Stimulated activated CD8-positive, alpha-beta memory T cell treated with anti-CD3 and anti-CD28 coated beads, Interleukin-2, amount 100 ng/mL, for 1 hour (primary cell): ENCODE data around the gene DAPK2.
"Not testable (repeated sequence)": the region's sequence is repeated elsewhere in the genome, so short reads cannot be mapped to it uniquely, and the experiment has no call there.

Experiments
- DNase-seq, 2 donors: peaks; one replicate each; pipeline ENCODE4 v3.0.0-alpha.2; 2020; ENCODE audit warnings: low read depth in 2 of 2

Gene DAPK2

DNA sequence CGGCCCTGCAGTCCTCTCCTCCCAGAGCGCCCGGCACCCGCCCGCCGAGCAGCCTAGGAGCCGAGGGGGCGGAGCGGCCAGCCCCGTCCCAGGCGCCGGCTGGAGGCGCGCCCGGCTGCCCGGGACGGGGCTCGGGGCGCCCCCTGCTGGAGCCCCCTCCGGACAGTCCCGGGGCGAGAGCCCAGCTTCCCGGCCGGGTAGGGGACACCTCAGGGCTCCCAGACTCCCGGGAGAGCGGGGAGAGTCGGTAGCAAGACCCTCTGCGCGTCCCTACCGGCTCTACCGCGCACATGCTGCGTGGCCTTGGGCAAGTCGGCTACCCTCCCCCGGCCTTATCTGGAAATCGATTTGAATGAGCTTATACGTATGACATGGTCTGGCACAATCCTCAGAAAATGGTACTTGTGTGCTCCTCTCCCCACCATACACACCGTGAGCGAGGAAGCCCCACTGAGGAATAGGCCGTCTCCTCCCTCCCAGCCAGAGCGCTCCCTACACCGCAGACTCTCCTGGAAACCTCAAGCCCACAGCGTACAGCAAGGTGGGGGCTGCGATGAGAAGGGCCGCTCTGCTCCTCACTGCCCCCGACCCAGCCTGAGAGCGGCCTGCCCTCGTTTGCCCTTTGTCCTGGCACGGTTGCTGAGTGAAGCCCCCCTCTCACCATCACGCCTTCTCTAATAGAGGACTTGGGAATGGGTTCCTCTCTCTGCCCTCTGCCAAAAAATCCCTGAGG is at the start of gene DAPK2:
TSS of gene DAPK2 (minus strand) at position 65 of the 733 bp plus-strand sequence. CDS start 6,224 bp downstream, outside the sequence.
- DNase-seq = peak; percentile 34 to 45

DNA sequence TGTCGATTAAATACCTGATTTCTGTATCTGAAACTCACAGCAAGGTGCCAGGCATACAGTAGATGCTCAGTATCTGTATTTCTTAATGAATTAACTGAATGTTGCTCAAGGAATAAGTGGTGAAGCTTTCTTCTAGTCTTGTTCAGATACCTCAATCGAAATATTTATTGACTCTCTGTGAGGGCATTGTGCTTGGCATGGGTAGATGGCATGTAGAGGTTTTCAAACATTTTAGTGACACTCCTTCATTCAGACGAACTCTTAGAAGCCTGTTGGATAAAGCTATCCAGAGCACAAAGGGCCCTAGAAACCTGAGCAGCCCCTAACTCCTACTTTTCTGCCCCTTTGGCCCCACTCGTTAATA is 49.1 kb upstream of the DAPK2 start:
- no peak for DNase-seq

DNA sequence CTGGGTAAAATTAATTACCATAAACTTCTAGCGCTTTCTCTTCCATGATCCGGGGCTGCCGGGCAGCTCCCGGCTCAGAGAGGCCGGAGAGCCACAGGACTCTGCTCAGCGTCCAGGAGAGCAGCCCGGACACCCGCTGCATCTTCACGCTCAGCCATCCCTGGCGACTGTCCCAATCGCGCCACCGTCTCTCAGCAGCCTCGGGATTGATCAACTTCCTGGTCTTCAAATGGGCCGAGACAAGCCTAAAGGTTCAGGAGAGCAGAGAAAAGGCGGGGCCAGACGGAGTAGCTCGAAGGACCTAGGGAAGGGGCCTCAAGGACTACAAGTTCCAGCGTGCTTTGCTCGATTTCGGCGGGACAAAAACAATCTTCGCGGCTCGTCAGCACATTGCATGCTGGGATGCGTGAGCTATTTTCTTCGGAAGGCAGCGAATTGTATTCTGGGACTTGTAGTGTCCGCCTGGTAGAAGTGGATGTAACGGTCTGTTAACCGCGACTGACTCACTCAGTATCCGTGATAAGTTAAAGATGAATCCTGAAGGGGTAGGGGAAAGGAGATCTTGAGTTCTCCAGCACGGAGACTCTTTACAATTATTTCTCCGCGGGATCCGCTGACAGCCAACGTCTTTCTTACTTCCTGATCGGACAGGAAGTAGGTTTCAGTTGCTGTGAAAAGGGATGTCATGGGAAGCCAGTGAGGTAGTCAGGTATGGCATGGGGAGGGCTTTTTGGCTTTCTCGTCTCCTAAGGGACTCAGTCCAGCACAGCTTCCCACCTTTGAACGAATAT is 47.5 kb upstream of the DAPK2 start, which contains the start of gene CIAO2A:
TSS of gene CIAO2A (minus strand) at position 212 of the 791 bp plus-strand sequence. CDS start at position 142, 70 bp downstream.
- DNase-seq = peak; percentile 74 to 78

- no peak for DNase-seq
Measured at GRCh38 chr15:64092864-64093626, 46.8 kb upstream of the DAPK2 start.

GRCh38 chr15:64092075-64092820 is 46.0 kb upstream of the DAPK2 start:
- DNase-seq = no peak

DNA sequence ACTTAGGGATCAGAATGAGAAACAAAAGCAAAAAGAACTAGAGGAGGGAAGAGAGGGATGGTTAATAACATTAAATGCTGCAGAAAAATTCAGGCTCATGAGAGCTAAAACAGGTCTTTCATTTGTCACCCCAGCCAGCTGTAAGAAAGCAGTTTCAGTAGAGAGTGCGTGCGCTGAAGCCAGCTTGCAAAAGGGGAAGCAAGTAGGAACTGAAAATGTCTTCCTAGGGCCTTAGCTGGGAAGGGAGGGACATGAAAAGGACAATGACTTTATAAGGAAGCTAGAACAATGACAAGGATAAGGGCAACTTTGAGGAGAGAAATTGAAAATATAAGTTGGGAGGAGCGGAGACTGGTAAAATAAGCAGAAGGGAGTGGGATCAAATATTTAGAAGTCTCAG is 44.2 kb upstream of the DAPK2 start:
- no peak for DNase-seq

- DNase-seq = no peak
Measured at GRCh38 chr15:64089543-64090280, 43.4 kb upstream of the DAPK2 start.

DNA sequence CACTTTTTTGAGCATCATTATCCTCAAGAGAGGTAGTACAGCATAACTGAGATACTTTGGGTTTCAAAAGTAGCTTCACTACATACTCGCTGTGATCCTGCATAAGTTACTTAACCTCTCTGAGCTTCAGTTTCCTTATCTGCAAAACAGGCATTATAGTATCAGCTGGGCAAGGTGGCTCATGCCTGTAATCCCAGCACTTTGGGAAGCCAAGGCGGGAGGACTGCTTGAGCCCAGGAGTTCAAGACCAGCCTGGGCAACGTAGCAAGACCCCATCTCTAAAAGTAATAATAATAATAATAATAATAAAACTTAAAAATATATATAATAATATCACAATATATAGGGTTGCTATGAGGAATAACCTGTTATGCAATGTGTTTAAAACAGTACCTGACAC is 36.5 kb upstream of the DAPK2 start:
- no peak for DNase-seq

DNA sequence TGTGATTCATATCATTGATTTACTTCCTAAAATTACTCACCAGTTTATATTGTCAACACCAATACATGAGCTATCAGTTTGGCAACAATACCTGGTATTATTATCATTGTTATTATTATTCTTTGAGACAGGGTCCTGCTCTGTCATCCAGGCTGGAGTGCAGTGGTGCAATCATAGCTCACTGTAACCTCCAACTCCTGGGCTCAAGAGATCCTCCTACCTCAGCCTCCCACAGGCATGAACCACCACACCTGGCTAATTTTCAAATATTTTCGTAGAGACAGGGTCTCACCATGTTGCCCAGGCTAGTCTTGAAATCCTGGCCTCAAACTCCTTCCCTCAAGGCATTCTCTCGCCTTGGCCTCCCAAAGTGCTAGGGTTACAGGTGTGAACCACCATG is 27.2 kb upstream of the DAPK2 start:
- not testable (repeated sequence) for DNase-seq

DNA sequence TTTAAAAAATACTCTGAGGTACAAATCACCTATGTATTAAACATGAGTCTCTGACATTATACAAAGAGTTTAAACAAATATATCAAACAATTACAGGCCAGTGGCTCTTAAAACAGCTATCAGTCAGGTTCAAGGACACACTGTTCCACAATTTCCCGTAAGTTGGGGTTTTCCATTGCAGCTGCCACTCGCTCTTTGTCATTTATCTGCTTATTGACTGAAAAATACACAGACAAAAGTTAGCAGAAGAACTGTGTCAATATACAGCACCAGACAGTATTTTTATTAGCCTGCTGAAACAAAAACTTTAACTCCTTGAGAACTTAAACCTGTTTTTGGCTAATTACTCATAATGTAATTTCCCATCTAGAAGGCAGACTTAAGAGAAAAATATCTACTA is 26.5 kb upstream of the DAPK2 start:
- DNase-seq = no peak

DNA sequence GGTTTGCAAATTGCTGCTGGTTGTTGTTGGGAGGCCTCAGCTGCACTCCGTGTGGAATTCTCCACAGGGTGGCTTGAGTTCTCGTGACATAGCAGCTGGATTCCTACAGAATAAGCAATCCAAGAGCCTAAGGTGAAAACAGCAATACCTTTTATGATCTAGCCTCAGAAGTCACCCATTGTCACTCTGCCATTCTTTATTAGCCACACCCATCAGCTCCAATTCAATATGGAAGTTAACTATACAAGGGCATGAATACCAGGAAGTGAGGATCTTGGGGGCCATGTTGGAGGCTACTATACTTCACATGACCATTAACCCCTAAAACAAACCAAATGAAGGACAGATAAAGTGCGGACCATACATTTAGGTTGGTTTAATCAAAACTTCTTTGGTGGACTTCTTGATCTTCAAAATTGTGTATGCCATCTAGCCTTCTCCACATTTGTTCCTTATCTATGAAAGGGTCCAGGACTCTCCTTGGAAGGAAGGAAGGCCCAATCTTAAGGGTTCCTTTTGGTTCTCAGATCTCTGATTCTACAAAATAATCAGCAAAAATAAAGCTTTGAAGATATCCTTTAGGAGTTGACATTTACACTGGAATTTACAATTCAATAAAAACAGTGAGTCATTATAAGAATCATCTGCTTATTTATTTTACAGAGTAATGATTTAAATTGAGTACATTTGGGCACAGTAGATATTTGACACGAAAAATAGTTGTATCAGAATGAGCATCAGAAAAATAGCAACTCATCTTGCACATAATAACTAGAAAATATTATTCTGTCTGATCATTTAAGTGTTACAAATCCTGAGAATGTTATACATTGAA is 25.9 kb upstream of the DAPK2 start:
- no peak for DNase-seq

DNA sequence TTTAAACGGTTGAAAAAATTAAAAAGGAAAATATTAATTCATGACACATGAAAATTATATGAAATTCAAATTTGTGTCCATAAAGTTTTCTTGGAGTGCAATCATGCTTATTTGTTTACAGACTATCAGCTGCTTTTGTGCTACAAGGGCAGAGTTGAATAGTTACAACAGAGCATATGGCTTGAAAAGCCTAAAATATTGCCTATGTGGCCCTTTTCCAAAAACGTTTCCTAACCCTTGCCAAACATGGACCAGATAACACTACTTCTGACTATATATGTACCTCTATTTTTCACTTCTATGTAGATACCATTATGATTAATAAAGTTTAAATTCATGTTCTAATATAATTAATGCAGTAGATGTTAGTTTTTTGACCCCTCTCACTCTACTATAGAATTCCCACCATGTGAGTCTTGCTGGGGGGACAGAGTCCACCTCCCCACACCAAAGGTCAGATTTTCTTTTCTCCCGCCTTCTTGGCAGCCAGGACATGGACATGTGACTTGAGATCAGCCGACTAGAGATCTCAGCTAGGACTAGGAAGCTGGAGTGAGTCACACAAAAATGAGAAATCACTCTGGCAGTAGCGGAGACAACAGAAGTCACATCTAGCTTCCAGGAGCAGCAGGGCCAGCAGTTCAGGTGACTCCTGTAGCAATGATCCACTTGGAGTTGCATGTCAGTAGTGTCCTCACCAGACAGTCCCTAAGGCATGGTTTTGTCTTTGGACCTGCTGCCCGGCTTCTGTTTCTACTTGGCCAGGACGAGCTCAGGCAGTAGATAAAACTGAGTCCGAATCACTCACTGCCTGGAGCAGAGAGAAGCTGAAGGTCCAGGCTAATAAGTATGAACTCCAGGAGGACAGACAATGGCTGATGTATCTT is 24.9 kb upstream of the DAPK2 start:
- DNase-seq = no peak

GRCh38 chr15:64070106-64070505 is 23.8 kb upstream of the DAPK2 start:
- DNase-seq = no peak

DNA sequence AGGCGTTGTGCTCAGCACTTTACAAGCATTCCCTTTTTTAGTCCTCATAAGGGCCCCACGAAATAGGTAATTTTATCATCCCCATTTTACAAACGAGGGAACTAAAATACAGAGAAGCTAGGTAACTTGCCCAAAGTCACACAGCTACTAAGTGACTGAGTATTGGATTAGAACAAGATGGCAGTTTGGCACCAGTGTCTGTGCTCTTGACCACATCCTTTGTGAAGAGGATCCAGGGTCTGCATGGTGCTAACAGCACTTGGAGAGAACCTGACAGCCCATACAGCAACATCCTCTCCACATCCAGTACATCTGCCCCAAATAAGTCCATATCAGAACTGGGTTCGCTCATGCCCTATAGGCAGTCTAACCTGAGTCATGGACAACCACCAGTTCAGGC is 21.8 kb upstream of the DAPK2 start:
- DNase-seq = no peak

GRCh38 chr15:64067564-64068030 is 21.3 kb upstream of the DAPK2 start:
- DNase-seq = peak; percentile 29 to 45

GRCh38 chr15:64066451-64066850 is 20.2 kb upstream of the DAPK2 start:
- DNase-seq = no peak

GRCh38 chr15:64060716-64061115 is 14.4 kb upstream of the DAPK2 start:
- DNase-seq = no peak

DNA sequence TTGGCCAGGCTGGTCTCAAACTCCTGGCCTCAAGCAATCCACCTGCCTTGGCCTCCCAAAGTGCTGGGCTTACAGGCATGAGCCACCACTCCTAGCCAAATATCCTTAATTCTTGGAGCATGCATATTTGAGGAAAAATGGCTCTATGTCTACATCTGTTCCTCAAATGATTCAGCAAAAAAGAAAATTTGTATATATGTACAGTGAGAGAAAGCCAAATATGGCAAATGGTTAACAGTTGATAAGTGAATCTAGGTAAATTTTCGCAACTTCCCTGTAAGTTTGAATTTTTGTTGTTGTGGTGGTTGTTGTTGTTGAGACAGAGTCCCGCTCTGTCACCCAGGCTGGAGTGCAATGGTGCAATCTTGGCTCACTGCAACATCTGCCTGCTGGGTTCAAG is 12.8 kb upstream of the DAPK2 start:
- DNase-seq = not testable (repeated sequence)

DNA sequence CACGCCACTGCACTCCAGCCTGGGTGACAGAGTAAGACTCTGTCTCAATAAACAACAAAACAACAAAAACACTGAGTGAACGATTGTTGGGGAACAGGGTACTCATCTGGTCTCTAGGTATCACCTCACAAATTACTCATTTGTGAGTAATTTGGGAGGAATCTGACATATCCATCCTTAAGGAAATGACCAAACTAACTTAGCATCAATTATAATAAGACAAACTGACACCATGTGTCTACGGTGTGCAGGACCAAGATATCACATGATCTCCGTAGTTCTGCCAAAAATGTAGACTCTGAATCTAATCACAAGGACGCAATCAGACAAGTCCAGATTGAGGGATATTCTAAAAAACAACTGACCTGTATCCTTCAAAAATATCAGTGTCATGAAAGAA is 12.0 kb upstream of the DAPK2 start:
- DNase-seq = no peak
